Neutrophil (primary cell): ENCODE measurements around the gene ADAMTS17.

ENCODE experiments used
- H3K27ac ChIP-seq: fragments of 200-600 bp; sonication (generic); 2 replicates; pipeline ENCODE4 v1.5.1; 2016; ENCODE audit warnings: mild to moderate bottlenecking, moderate library complexity
- H3K27me3 ChIP-seq: fragments of 200-600 bp; sonication (generic); 2 replicates; pipeline ENCODE4 v1.6.0; 2016; ENCODE audit warnings: mild to moderate bottlenecking
- H3K36me3 ChIP-seq: fragments of 200-600 bp; sonication (generic); 2 replicates; pipeline ENCODE4 v1.5.1; 2017
- H3K4me1 ChIP-seq, 2 experiments: fragments of 200-600 bp in 1 of 2; sonication (generic) in 1 of 2; 1 replicate in 1 of 2; 2 replicates in 1 of 2; pipeline versions ENCODE4 v1.5.1 to v1.6.1; 2013 to 2016; ENCODE audit warnings: low read depth in 1 of 2, low read length in 1 of 2, mild to moderate bottlenecking in 1 of 2, moderate library complexity in 1 of 2; ENCODE audit not compliant: control insufficient read depth in 1 of 2, insufficient read depth in 1 of 2
- H3K4me3 ChIP-seq, 2 experiments: fragments of 200-600 bp in 1 of 2; sonication (generic) in 1 of 2; 1 replicate in 1 of 2; 2 replicates in 1 of 2; pipeline ENCODE4 v1.5.1; 2013 to 2016; ENCODE audit warnings: low read depth in 1 of 2, low read length in 1 of 2, mild to moderate bottlenecking in 1 of 2, moderate library complexity in 1 of 2
- H3K9me3 ChIP-seq: fragments of 200-600 bp; sonication (generic); 2 replicates; pipeline ENCODE4 v1.5.1; 2016
- TF ChIP-seq, protein P1 (sequence below): fragments of 200-600 bp; sonication (generic); IDR thresholded peaks from 2 replicates; pipeline ENCODE4 v1.5.1; 2016; ENCODE audit warnings: antibody characterized with exemption

Gene ADAMTS17

DNA sequence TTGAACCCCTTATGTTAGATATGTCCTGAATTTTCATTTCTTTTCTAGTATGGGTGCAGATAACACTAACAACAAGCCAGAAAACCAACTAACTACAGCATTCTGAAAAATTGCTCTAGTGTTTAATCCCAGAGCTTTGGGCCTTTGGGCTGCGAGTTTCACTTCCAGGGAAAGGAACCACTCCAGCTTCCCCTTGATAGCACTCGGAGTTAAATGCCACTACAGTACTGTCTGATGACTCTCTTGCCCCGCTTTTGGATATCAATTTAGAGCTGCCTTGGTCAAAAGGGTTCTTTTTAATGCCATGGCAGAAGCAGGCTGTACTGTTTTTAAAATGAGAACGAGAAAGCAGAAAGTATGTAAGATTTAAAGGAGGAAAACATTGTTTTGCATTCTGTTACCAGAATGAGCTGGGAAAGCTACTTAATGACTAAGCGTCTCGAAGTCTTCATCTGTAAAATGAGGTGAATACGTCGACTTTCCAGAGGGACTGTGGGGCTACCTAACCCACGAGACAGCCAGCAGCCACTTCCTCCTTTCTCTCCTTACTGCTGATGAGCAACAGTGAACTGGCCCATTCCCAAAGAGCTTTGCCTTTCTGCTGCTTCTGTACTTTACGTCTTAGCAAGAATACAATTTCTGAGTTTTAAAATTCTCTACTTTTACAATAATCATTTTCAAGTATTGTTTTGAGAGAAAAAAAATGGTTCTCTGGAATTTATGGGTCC, 309.3 kb downstream of the ADAMTS17 start:
- no peaks in the 10 kb centered on the region for H3K36me3 ChIP-seq
- TF ChIP-seq, protein P1, sequence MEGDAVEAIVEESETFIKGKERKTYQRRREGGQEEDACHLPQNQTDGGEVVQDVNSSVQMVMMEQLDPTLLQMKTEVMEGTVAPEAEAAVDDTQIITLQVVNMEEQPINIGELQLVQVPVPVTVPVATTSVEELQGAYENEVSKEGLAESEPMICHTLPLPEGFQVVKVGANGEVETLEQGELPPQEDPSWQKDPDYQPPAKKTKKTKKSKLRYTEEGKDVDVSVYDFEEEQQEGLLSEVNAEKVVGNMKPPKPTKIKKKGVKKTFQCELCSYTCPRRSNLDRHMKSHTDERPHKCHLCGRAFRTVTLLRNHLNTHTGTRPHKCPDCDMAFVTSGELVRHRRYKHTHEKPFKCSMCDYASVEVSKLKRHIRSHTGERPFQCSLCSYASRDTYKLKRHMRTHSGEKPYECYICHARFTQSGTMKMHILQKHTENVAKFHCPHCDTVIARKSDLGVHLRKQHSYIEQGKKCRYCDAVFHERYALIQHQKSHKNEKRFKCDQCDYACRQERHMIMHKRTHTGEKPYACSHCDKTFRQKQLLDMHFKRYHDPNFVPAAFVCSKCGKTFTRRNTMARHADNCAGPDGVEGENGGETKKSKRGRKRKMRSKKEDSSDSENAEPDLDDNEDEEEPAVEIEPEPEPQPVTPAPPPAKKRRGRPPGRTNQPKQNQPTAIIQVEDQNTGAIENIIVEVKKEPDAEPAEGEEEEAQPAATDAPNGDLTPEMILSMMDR, result no peak
- H3K4me3 ChIP-seq, result no peak overlapping the region
- no peaks in the 10 kb centered on the region for H3K9me3 ChIP-seq
- H3K27ac ChIP-seq, result no peak overlapping the region
- no peaks in the 10 kb centered on the region for H3K27me3 ChIP-seq
- no peaks in the 10 kb centered on the region for H3K4me1 ChIP-seq

- H3K27ac ChIP-seq, result no peak overlapping the region
- H3K36me3 ChIP-seq, result no peaks in the 10 kb centered on the region
- H3K4me3 ChIP-seq, result no peak overlapping the region
- H3K27me3 ChIP-seq, result no peaks in the 10 kb centered on the region
- TF ChIP-seq, protein P1, result no peak
- H3K9me3 ChIP-seq, result no peaks in the 10 kb centered on the region
- no peaks in the 10 kb centered on the region for H3K4me1 ChIP-seq
Observed at GRCh38 chr15:100031665-100032357, 310.0 kb downstream of the ADAMTS17 start.

DNA sequence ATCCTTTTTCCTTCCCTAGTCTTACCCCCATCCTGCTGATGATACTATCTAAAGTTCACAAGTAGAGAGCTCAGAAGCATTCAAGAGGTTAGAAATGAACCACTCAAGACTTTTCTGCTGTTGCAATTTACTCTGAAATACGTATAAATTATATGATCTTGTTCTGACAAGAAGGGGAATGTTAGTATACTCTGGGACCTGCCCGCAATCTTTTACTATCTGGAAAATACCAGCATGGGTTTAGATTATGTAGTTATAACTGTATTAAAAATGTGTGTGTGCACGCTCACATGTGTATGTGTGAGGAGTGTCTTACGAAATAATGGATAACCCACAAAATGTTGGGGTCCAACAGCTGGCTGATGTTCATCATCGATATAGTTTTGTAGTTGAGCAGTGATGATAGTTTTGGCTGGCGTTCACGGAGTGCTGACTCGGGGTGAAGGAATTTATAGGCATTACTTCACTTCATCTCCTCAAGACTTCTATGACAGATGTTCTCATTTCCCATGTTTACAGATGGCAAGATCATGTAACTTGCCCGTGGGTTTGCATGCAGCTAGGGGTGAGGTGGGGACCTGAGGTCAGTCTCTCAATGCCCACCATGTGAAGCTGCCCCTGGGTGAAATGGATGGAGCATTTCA, 311.1 kb downstream of the ADAMTS17 start:
- Histone ChIP-seq H3K36me3 (no peaks in the 10 kb centered on the region), H3K9me3 (no peaks in the 10 kb centered on the region), H3K27ac (no peak overlapping the region), H3K4me1 (no peaks in the 10 kb centered on the region), H3K4me3 (no peak overlapping the region), H3K27me3 (no peaks in the 10 kb centered on the region)
- TF ChIP-seq, protein P1, result no peak

GRCh38 chr15:100029868-100030479, 311.8 kb downstream of the ADAMTS17 start:
- no peak overlapping the region for H3K27ac ChIP-seq
- TF ChIP-seq, protein P1, result no peak
- H3K9me3 ChIP-seq, result no peaks in the 10 kb centered on the region
- H3K36me3 ChIP-seq, result no peaks in the 10 kb centered on the region
- no peaks in the 10 kb centered on the region for H3K27me3 ChIP-seq
- no peak overlapping the region for H3K4me3 ChIP-seq
- H3K4me1 ChIP-seq, result no peaks in the 10 kb centered on the region

DNA sequence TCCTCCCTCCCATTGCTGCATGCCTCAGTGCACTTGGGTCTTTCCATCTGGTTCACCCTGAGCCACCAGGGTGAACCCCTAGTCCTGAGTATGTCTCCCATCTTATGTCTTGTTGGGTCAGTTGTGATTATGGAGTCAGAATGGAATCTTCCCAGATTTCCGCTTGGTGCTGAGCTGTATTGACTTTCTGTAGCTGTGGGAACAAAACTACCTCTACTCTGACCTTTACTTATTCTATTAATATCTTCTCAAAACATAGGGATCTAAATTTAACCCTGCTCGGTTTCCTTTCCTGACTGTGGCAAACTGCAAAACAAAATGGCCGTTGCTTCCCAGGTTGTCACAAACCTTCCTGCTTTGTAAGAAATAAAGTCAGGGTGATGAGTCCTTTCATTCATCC, 312.7 kb downstream of the ADAMTS17 start:
- H3K9me3 ChIP-seq, result no peaks in the 10 kb centered on the region
- H3K4me1 ChIP-seq, result no peaks in the 10 kb centered on the region
- H3K27ac ChIP-seq, result no peak overlapping the region
- no peaks in the 10 kb centered on the region for H3K27me3 ChIP-seq
- no peaks in the 10 kb centered on the region for H3K36me3 ChIP-seq
- TF ChIP-seq, protein P1, result no peak
- H3K4me3 ChIP-seq, result no peak overlapping the region
